PFSK-1 (cell line): Measurements from ENCODE around the gene FMC1.
A peak's percentile ranks its signal among the peaks of the same experiment; 100 is the strongest.

Experiments
- FOXP2 ChIP-seq: optimal IDR thresholded peaks from 2 replicates; pipeline ENCODE3; 2011; ENCODE audit warnings: borderline replicate concordance, control low read depth, inconsistent platforms; ENCODE audit not compliant: insufficient read depth; ENCODE audit errors: extremely low read length, extremely low read depth
- POLR2AphosphoS5 ChIP-seq: IDR thresholded peaks from 2 replicates; pipeline ENCODE4 v1.6.1; 2012; ENCODE audit warnings: low read depth, mild to moderate bottlenecking, control low read depth, low read length, moderate library complexity
- REST ChIP-seq, 2 experiments: IDR thresholded peaks; 2 replicates each; pipeline versions ENCODE4 v1.6.1 to v1.8.0; 2011 to 2012; ENCODE audit warnings: low read depth in 2 of 2, low read length in 2 of 2, control low read depth in 1 of 2, inconsistent platforms in 1 of 2, mild to moderate bottlenecking in 1 of 2, moderate library complexity in 1 of 2; ENCODE audit not compliant: insufficient read depth in 1 of 2
- SIN3A ChIP-seq: IDR thresholded peaks from 2 replicates; pipeline ENCODE4 v1.6.1; 2012; ENCODE audit warnings: mild to moderate bottlenecking, low read length, moderate library complexity, borderline replicate concordance; ENCODE audit not compliant: insufficient read depth
- TAF1 ChIP-seq: IDR thresholded peaks from 2 replicates; pipeline ENCODE4 v1.6.1; 2012; ENCODE audit warnings: low read length, control low read depth, borderline replicate concordance; ENCODE audit not compliant: insufficient read depth

The FMC1 gene

GRCh38 chr7:139358541-139359365, 17.6 kb downstream of the FMC1 start:
- TF ChIP-seq REST (IDR thresholded peaks at IDR 0.05; ENCODE audit: insufficient read depth in 1 of 2, low read depth in 2 of 2, low read length in 2 of 2) (no peak), FOXP2 (no peak), POLR2AphosphoS5 (no peak), TAF1 (no peak), SIN3A (no peak)

DNA sequence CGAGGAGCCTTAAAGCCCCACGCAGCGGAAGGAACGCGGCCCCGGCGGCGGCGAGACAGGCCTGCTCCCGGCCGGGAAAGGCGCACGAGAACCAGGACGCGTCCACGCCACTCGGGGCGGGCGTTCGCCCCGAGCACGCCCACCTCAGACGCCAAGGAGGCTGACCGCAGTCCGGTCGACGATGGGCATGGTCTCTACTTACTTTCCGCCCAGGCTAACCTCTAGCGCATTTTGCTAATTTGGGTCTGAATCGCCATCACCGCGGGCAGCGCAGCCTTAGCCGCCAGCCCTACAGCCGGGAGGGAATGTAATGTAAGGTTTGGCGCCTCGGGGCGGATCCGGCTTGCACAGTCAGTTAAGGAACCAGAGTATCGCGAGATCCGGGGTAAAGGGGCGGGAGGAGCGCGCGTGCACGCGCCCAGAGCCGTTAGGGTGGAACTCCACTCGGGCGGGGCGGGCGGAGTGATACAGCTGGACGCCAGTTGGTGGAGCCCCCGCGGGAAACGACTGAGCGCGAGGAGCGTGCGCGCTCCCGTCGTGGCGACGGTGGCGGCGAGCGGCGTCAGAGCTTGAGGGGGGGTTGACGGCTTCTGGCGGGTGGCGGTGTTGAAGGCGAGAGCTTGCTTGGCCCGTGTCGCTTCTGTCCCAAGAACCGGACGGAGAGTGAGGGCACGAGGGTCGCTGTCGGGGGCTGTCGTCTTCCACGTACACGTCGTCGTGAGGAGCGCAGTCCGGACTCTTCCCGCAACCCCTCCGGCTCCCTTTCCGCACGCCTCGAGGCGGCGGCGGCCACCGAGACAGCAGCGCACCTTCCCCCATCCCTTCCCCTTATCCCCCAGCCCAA, 18.5 kb downstream of the FMC1 start, which contains the start of gene LUC7L2:
Gene LUC7L2 (plus strand): TSS at position 529 of the 844 bp plus-strand sequence. CDS start 368 bp downstream, outside the sequence.
- TF ChIP-seq FOXP2 (peak; percentile 64), TAF1 (peak; percentile 95), REST (IDR thresholded peaks at IDR 0.05; ENCODE audit: insufficient read depth in 1 of 2, low read depth in 2 of 2, low read length in 2 of 2) (peak in 1 of 2 experiments; percentile 59; a peak in 3 of 4 replicates), POLR2AphosphoS5 (peak; percentile 96), SIN3A (0 out of 2 replicates have a peak, but pooled peaks have one; percentile 29)

DNA sequence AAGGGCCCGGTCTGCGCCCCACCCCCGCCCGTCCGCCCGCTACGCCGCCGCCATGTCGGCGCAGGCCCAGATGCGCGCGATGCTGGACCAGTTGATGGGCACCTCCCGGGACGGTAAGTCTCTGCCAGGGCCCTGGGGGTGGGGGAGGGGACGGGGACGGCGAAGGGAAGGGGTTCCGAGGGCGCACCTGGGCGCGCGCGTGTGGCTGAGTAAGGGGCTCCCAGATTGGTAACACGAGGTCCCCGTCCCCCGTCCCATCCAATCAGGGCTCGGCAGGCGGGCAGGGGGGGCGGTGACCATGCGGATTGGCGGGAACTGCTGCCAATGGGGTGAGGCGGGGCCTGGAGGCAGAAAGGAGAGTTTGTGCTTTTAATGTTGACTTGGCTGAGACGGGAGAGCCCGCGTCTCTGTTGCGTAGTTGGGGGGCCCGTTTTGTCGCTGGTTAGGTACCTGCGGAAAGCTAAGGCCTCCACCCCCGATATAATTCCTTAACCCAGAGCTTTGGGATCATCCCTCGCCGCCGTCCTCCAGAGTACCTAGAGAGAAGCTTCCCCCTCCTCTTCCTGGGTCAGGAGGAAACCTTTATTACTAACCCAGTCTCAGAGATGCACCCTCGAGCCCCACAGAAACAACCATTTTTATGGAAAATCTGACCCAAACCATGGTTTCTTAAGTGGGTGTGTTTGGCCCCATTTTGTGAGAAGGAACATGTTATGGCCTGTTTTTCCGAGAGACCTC, 19.2 kb downstream of the FMC1 start:
- TF ChIP-seq POLR2AphosphoS5 (peak; percentile 60; the same call in 1 of the 2 replicates), REST (IDR thresholded peaks at IDR 0.05; ENCODE audit: insufficient read depth in 1 of 2, low read depth in 2 of 2, low read length in 2 of 2) (0 out of 4 replicates have a peak, but pooled peaks of 1 of the 2 experiments have one; percentile 6), FOXP2 (no peak), TAF1 (peak; percentile 44; the same call in 1 of the 2 replicates)

DNA sequence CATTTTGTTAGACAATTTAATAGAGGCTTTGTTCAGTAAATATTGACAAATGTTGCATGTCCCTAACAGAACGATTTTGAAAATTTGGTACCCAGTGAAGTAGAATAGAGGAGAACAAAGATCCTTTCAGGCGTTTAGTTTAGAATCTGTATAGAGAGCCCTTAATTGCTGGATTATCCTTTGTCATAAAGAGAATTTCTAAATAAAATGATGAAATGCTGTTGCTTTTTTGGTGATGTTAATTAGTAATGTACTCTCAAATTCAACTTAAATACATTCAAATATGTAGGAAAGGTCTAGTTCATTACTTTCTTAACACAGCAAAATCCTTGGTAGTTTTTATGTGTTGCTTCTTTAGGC, 19.8 kb downstream of the FMC1 start:
- TF ChIP-seq REST (IDR thresholded peaks at IDR 0.05; ENCODE audit: insufficient read depth in 1 of 2, low read depth in 2 of 2, low read length in 2 of 2): no peak
- TF ChIP-seq TAF1: no peak
